Thoracic aorta (tissue), 2 donors: ENCODE data around the gene NAV3. TPM values are rescaled to one million over a fixed set of nuclear protein-coding genes. Genes with fewer than 3 reads are reported as not detected.

Experiments used
- ATAC-seq: fragments of 150-250 bp; one replicate; pipeline ENCODE4 v1.8.0; 2017; ENCODE audit warnings: low read depth; ENCODE audit not compliant: insufficient number of reproducible peaks, low FRiP score
- DNase-seq: peaks from one replicate; pipeline ENCODE4 v3.0.0-alpha.2; 2020; ENCODE audit warnings: low spot score
- H3K27ac ChIP-seq, 2 donors: fragments of 200-600 bp; sonication (generic); 1 replicate in 1 of 2; 2 replicates in 1 of 2; pipeline ENCODE4 v1.5.1; 2016; ENCODE audit warnings: mild to moderate bottlenecking in 2 of 2, moderate library complexity in 2 of 2
- H3K27me3 ChIP-seq: fragments of 200-600 bp; sonication (generic); replicated peaks from 2 replicates; pipeline ENCODE4 v1.6.0; 2016; ENCODE audit warnings: mild to moderate bottlenecking; ENCODE audit not compliant: insufficient read depth
- H3K36me3 ChIP-seq: fragments of 200-600 bp; sonication (generic); one replicate; pipeline ENCODE4 v1.5.1; 2016
- H3K4me1 ChIP-seq, 2 donors: fragments of 200-600 bp; sonication (generic); 1 replicate in 1 of 2; 2 replicates in 1 of 2; pipeline versions ENCODE4 v1.5.1 to v1.6.0; 2016; ENCODE audit warnings: low read depth in 2 of 2, mild to moderate bottlenecking in 1 of 2; ENCODE audit not compliant: control insufficient read depth in 1 of 2
- H3K4me3 ChIP-seq: fragments of 200-600 bp; sonication (generic); 2 replicates; pipeline ENCODE4 v1.5.1; 2016; ENCODE audit warnings: mild to moderate bottlenecking
- H3K9me3 ChIP-seq: fragments of 200-600 bp; sonication (generic); 2 replicates; pipeline ENCODE4 v1.5.1; 2016
- total RNA-seq, 2 donors: library from RNA; depleted of rRNA; stranded (reverse); fragments of >200 nt; gene quantifications; one replicate each; pipeline versions ENCODE4 v1.1.0 to v1.2.3, GENCODE V29; 2016
- TF ChIP-seq, protein P1 (sequence below): fragments of 200-600 bp; sonication (generic); IDR thresholded peaks from one replicate; pipeline ENCODE4 v1.5.1; 2019; ENCODE audit warnings: antibody characterized with exemption

Gene NAV3
- total RNA-seq, 2 donors from 2014 or later = 9.3 to 11.6 TPM

DNA sequence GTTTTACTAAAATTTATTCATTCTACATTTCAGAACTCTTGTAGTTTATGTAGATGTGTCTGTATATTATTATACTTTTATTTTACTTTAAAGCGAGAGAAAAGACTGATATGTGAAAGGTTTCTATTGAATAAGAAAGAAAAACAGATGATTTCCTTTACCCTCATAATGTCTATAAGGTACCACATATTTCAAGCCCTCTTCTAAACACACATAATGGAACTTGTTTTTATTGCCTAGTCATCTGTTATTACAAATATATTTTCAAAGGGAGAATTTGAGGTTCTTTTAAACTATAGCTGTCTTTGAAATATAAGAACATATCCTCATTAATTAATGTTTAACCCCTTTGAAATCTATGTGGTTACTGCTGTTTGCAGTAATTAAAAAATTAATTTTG lies 34.5 kb downstream of the NAV3 start:
- Histone ChIP-seq H3K36me3 (no peaks in the 10 kb centered on the region), H3K4me3 (no peak overlapping the region), H3K4me1 (no peaks in the 10 kb centered on the region), H3K27ac (no peak overlapping the region), H3K9me3 (no peaks in the 10 kb centered on the region), H3K27me3 (no peaks in the 10 kb centered on the region)
- ATAC-seq (no peak), DNase-seq (no peak)
- TF ChIP-seq, protein P1, sequence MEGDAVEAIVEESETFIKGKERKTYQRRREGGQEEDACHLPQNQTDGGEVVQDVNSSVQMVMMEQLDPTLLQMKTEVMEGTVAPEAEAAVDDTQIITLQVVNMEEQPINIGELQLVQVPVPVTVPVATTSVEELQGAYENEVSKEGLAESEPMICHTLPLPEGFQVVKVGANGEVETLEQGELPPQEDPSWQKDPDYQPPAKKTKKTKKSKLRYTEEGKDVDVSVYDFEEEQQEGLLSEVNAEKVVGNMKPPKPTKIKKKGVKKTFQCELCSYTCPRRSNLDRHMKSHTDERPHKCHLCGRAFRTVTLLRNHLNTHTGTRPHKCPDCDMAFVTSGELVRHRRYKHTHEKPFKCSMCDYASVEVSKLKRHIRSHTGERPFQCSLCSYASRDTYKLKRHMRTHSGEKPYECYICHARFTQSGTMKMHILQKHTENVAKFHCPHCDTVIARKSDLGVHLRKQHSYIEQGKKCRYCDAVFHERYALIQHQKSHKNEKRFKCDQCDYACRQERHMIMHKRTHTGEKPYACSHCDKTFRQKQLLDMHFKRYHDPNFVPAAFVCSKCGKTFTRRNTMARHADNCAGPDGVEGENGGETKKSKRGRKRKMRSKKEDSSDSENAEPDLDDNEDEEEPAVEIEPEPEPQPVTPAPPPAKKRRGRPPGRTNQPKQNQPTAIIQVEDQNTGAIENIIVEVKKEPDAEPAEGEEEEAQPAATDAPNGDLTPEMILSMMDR = no peak

DNA sequence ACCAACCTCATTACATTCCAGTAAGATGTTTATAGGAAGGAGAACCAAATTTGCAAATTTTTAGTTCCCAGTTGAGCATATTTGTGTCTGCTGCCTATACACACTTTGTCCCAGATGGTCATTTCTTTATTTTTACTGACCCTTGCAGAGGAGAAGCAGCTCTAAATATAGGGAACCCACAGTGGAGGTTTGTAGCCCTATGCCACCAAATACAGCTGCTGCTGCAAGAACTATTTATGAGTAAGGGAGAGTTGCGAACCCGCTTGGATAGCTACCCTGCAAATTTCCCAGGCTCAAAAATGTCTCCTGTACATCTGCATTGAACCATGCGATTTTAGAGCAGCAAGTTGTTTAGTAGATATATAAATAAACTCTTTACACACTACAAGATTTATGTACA lies 48.2 kb downstream of the NAV3 start:
- H3K4me1 ChIP-seq = no peaks in the 10 kb centered on the region
- no peak overlapping the region for H3K4me3 ChIP-seq
- TF ChIP-seq, protein P1 = no peak
- no peak for DNase-seq
- H3K9me3 ChIP-seq = no peaks in the 10 kb centered on the region
- H3K27me3 ChIP-seq = no peaks in the 10 kb centered on the region
- no peak overlapping the region for H3K27ac ChIP-seq
- H3K36me3 ChIP-seq = no peaks in the 10 kb centered on the region
- ATAC-seq = no peak

DNA sequence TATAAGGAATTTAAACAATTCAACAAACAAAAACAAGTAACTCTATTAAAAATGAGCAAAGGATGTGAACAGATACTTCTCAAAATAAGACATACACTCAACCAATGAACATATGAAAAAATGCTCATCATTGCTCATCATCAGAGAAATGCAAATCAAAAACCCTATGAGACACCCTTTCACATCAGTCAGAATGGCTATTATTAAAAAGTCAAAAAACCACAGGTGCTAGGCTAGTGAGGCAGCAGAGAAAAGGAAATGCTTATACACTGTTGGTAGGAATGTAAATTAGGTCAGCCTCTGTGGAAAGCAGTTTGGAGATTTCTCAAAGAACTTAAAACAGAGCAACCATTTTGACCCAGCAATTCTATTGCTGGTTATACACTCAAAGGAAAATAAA lies 52.0 kb downstream of the NAV3 start:
- no peaks in the 10 kb centered on the region for H3K9me3 ChIP-seq
- no peaks in the 10 kb centered on the region for H3K36me3 ChIP-seq
- TF ChIP-seq, protein P1 = no peak
- no peaks in the 10 kb centered on the region for H3K4me1 ChIP-seq
- H3K4me3 ChIP-seq = no peak overlapping the region
- DNase-seq = no peak
- no peak overlapping the region for H3K27ac ChIP-seq
- no peaks in the 10 kb centered on the region for H3K27me3 ChIP-seq
- ATAC-seq = no peak

DNA sequence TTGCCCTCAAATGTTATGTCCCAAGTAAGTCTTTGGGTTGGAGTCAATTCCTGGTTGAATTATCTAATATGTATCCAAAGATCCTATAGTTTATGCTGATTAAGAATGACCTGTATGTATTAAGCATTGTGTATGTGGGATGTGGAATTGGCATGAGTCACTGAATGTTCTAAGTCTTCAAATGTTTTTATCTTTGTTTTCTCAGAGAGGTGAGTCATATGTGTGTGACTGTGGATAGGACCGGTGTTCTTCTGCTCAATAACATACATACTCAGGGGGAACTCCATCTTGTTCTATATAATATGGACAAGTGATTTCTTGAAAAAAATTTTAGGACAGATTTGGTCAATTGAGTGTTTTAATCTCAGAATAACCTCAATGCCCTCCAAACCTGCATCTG lies 57.9 kb downstream of the NAV3 start:
- Histone ChIP-seq H3K27me3 (no peaks in the 10 kb centered on the region), H3K27ac (no peak overlapping the region), H3K4me1 (no peaks in the 10 kb centered on the region), H3K4me3 (no peak overlapping the region), H3K36me3 (no peaks in the 10 kb centered on the region), H3K9me3 (no peaks in the 10 kb centered on the region)
- ATAC-seq (no peak), DNase-seq (no peak)
- TF ChIP-seq, protein P1 = no peak

DNA sequence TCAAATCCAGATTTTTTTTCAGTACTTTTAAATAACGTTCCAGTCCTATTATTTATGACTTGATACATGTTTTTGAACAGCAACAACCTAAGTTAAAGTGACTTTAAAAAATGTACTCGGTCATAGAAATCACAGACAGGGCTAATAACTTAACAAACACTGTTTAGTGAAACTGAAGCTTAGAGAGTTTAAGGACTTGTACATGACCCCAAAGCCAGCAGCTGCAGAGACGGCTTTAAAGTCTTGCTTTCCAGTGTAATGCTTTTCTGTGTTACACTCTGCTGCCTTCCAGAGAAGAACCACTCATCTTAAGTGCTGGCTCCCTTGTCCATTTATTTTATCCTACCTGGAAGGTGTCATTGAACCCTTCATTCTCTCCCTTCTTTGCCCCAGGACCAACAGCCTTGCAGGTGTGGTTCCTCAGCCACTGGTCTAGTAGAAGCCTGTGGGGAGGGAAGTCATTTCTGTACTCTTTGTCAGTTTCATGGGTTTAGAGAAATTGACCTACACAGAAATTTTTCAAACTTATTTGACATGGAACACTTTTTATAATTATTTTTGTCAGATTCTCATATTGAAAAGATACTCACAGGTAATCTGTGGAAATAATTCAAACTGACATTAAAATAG lies 60.9 kb downstream of the NAV3 start:
- Histone ChIP-seq H3K4me1 (no peaks in the 10 kb centered on the region), H3K9me3 (no peaks in the 10 kb centered on the region), H3K4me3 (no peak overlapping the region), H3K36me3 (no peaks in the 10 kb centered on the region), H3K27me3 (no peaks in the 10 kb centered on the region), H3K27ac (no peak overlapping the region)
- no peak for ATAC-seq
- TF ChIP-seq, protein P1 = no peak
- DNase-seq = no peak
